Hepatocyte (in vitro differentiated cells): ENCODE data around the gene CALY.

Source experiments
- EZH2 ChIP-seq: fragments of 200-600 bp; sonication (generic); IDR thresholded peaks from 2 replicates; pipeline ENCODE4 v1.6.1; 2016; ENCODE audit warnings: antibody characterized with exemption, mild to moderate bottlenecking, borderline replicate concordance
- TF ChIP-seq, protein P1 (sequence below): fragments of 200-600 bp; sonication (generic); IDR thresholded peaks from 2 replicates; pipeline ENCODE4 v1.5.1; 2016; ENCODE audit warnings: antibody characterized with exemption, mild to moderate bottlenecking; ENCODE audit not compliant: poor library complexity

GRCh38 chr10:133276435-133277201, 60.1 kb downstream of the CALY start, which contains the start of gene ADAM8:
- TF ChIP-seq EZH2 = no peak
- TF ChIP-seq, protein P1, sequence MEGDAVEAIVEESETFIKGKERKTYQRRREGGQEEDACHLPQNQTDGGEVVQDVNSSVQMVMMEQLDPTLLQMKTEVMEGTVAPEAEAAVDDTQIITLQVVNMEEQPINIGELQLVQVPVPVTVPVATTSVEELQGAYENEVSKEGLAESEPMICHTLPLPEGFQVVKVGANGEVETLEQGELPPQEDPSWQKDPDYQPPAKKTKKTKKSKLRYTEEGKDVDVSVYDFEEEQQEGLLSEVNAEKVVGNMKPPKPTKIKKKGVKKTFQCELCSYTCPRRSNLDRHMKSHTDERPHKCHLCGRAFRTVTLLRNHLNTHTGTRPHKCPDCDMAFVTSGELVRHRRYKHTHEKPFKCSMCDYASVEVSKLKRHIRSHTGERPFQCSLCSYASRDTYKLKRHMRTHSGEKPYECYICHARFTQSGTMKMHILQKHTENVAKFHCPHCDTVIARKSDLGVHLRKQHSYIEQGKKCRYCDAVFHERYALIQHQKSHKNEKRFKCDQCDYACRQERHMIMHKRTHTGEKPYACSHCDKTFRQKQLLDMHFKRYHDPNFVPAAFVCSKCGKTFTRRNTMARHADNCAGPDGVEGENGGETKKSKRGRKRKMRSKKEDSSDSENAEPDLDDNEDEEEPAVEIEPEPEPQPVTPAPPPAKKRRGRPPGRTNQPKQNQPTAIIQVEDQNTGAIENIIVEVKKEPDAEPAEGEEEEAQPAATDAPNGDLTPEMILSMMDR = no peak
